GM12878 (cell line): ENCODE results near the gene ATP5F1B. TPM values are rescaled to one million over a fixed set of nuclear protein-coding genes. Genes with fewer than 3 reads are reported as not detected.

Source experiments
- CBX3 ChIP-seq: fragments of 200-600 bp; sonication (generic); IDR thresholded peaks from 2 replicates; pipeline ENCODE4 v1.6.1; 2016; ENCODE audit warnings: low read depth, borderline replicate concordance
- DPF2 ChIP-seq: fragments of 450-650 bp; IDR thresholded peaks from 2 replicates; pipeline ENCODE4 v1.6.1; 2017; ENCODE audit warnings: mild to moderate bottlenecking
- GATAD2B ChIP-seq: fragments of 450-650 bp; conservative IDR thresholded peaks from 2 replicates; pipeline ENCODE4 v1.6.1; 2017; ENCODE audit warnings: low read depth, mild to moderate bottlenecking, moderate library complexity
- JUNB ChIP-seq: IDR thresholded peaks from 2 replicates; pipeline ENCODE4 v1.6.1; 2016; ENCODE audit warnings: antibody characterized with exemption, mild to moderate bottlenecking
- KLF5 ChIP-seq: fragments of 450-650 bp; IDR thresholded peaks from 2 replicates; pipeline ENCODE4 v1.6.1; 2014; ENCODE audit warnings: mild to moderate bottlenecking; ENCODE audit not compliant: partially characterized antibody
- MXI1 ChIP-seq: fragments of 150-350 bp; IDR thresholded peaks from 2 replicates; pipeline ENCODE4 v1.6.1; 2011; ENCODE audit warnings: low read depth, mild to moderate bottlenecking, inconsistent platforms, low read length, improper control_type of control experiment
- NBN ChIP-seq: fragments of 450-650 bp; IDR thresholded peaks from 2 replicates; pipeline ENCODE4 v1.6.1; 2016
- NFYA ChIP-seq: IDR thresholded peaks from 2 replicates; pipeline ENCODE4 v1.6.1; 2011; ENCODE audit warnings: low read depth, mild to moderate bottlenecking, low read length, improper control_type of control experiment, borderline replicate concordance
- NKRF ChIP-seq: fragments of 450-650 bp; conservative IDR thresholded peaks from 2 replicates; pipeline ENCODE4 v1.6.1; 2017; ENCODE audit warnings: mild to moderate bottlenecking, moderate library complexity
- PRDM15 ChIP-seq: fragments of 450-650 bp; formaldehyde crosslinking; IDR thresholded peaks from 2 replicates; pipeline ENCODE4 v1.4.0; 2020; ENCODE audit warnings: mild to moderate bottlenecking, moderate library complexity
- REST ChIP-seq: IDR thresholded peaks from 2 replicates; pipeline ENCODE4 v1.6.1; 2012; ENCODE audit warnings: mild to moderate bottlenecking, low read depth, low read length
- SMARCA5 ChIP-seq: fragments of 450-650 bp; IDR thresholded peaks from 2 replicates; pipeline ENCODE4 v1.6.1; 2017; ENCODE audit warnings: mild to moderate bottlenecking
- STAT3 ChIP-seq: IDR thresholded peaks from 2 replicates; pipeline ENCODE4 v1.6.1; 2011; ENCODE audit warnings: low read depth, low read length, improper control_type of control experiment
- SUZ12 ChIP-seq: fragments of 200-600 bp; sonication (generic); IDR thresholded peaks from one replicate; pipeline ENCODE4 v1.6.1; 2018; ENCODE audit warnings: antibody characterized with exemption, mild to moderate bottlenecking; ENCODE audit not compliant: unreplicated experiment
- ZNF217 ChIP-seq: fragments of 450-650 bp; IDR thresholded peaks from 2 replicates; pipeline ENCODE4 v1.6.1; 2017; ENCODE audit warnings: antibody characterized with exemption, mild to moderate bottlenecking
- ZNF384 ChIP-seq: IDR thresholded peaks from 2 replicates; pipeline ENCODE4 v1.6.1; 2012; ENCODE audit warnings: low read depth, mild to moderate bottlenecking, low read length, improper control_type of control experiment, borderline replicate concordance
- polyA plus RNA-seq, 11 experiments: library from polyadenylated mRNA; depleted of rRNA in 4 of 11; unstranded in 6 of 11; stranded (reverse) in 5 of 11; fragments of >200 nt; fragmentation: Nextera tagmentation in 4 of 11; fragmentation: Illumina TruSeq in 1 of 11; extraction: Ambion mirVana in 4 of 11; extraction: Trizol in 1 of 11; gene quantifications; 1 replicate in 1 of 11; 2 replicates in 10 of 11; pipeline versions ENCODE4 v1.2.1 to v1.2.3, GENCODE V29; 2011 to 2016; ENCODE audit warnings: inconsistent platforms in 2 of 11, missing spikeins in 2 of 11, low read depth in 1 of 11
- total RNA-seq, 4 experiments: library from RNA; depleted of rRNA in 3 of 4; stranded (reverse); fragments of >200 nt in 3 of 4; fragmentation: Illumina TruSeq in 1 of 4; extraction: Trizol in 1 of 4; gene quantifications; 2 replicates each; pipeline versions ENCODE4 v1.2.1 to v1.2.3, GENCODE V29; 2013 to 2021

Gene ATP5F1B
- total and polyA plus RNA-seq, 10 of the 15 experiments (the other 5 are each of a cell fraction or from before 2014, with no cell fraction given) = 671 to 1,908 (median 1,031) TPM

GRCh38 chr12:56658921-56659320, 13.1 kb upstream of the ATP5F1B start (continued):
- TF ChIP-seq REST (no peak), KLF5 (no peak), DPF2 (peak; percentile 81), ZNF384 (no peak), ZNF217 (peak; percentile 27; the same call in 1 of the 2 replicates), JUNB (0 out of 2 replicates have a peak, but pooled peaks have one; percentile 22), NBN (peak; percentile 43; the same call in 1 of the 2 replicates), NFYA (no peak), PRDM15 (no peak), GATAD2B (no peak), NKRF (no peak), MXI1 (0 out of 2 replicates have a peak, but pooled peaks have one; percentile 53), STAT3 (no peak), SUZ12 (no peak), CBX3 (no peak), SMARCA5 (0 out of 2 replicates have a peak, but pooled peaks have one; percentile 36)
- TF ChIP-seq, all 136 proteins: peak for 14
